SU-DHL-6 (cell line): ENCODE results near the gene YIPF1.

ENCODE experiments used
- EZH2phosphoT487 ChIP-seq: fragments of 200-600 bp; sonication (generic), shearing (Covaris generic); conservative IDR thresholded peaks from 2 replicates; pipeline ENCODE4 v1.6.1; 2018; ENCODE audit warnings: mild to moderate bottlenecking, antibody characterized with exemption, low read length, moderate library complexity, mixed read lengths
- TF ChIP-seq, protein P1 (sequence below): fragments of 200-600 bp; sonication (generic); IDR thresholded peaks from one replicate; pipeline ENCODE4 v1.5.1; 2017; ENCODE audit warnings: antibody characterized with exemption, mild to moderate bottlenecking, low read length, moderate library complexity; ENCODE audit not compliant: insufficient read depth, poor library complexity, severe bottlenecking

DNA sequence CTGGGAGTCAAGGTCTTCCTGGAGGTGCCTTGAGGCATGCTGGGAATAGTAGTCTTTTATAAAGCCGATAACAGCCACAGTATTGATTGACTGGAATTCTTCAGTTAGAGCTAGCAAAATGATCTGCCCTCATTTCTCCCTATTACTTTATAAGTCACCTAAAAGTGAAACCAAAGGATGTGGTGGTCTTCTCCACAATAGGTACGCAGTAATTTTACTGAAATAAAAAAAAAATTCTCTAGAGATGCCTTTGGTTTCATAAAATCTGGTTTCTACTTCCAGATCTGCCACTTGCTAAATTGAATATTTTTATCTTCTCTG lies 51.0 kb downstream of the YIPF1 start:
- TF ChIP-seq EZH2phosphoT487: no peak
- TF ChIP-seq, protein P1, sequence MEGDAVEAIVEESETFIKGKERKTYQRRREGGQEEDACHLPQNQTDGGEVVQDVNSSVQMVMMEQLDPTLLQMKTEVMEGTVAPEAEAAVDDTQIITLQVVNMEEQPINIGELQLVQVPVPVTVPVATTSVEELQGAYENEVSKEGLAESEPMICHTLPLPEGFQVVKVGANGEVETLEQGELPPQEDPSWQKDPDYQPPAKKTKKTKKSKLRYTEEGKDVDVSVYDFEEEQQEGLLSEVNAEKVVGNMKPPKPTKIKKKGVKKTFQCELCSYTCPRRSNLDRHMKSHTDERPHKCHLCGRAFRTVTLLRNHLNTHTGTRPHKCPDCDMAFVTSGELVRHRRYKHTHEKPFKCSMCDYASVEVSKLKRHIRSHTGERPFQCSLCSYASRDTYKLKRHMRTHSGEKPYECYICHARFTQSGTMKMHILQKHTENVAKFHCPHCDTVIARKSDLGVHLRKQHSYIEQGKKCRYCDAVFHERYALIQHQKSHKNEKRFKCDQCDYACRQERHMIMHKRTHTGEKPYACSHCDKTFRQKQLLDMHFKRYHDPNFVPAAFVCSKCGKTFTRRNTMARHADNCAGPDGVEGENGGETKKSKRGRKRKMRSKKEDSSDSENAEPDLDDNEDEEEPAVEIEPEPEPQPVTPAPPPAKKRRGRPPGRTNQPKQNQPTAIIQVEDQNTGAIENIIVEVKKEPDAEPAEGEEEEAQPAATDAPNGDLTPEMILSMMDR: no peak
